Measurements from ENCODE around the gene RAB22A. TPM values are rescaled to one million over a fixed set of nuclear protein-coding genes. Genes with fewer than 3 reads are reported as not detected.

RAB22A gene
- total RNA-seq, 2 donors from 2014 or later = 8.4 to 11.6 TPM

DNA sequence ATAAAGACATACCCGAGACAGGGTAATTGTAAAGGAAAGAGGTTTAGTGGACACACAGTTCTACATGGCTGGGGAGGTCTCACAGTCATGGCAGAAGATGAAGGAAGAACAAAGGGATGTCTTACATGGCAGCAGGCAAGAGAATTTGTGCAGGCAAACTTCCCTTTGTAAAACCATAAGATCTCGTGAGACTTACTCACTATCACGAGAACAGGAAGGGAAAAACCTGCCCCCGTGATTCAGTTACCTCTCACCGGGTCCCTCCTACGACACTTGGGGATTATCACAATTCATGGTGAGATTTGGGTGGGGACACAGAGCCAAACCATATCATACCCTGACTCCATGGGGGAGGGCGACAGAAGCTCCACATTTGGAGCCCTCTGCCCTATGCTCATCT, 72.1 kb downstream of the RAB22A start:
- Histone ChIP-seq H3K27ac (ENCODE audit: low read depth, low read length) (no peak overlapping the region), H3K4me1 (ENCODE audit: control insufficient read depth, insufficient read depth, low read length) (no peaks in the 10 kb centered on the region), H3K9ac (ENCODE audit: extremely low read depth, low read length, poor library complexity, severe bottlenecking) (no peak overlapping the region), H3K9me3 (ENCODE audit: control insufficient read depth, low read length) (peaks cover 26% of the 10 kb centered on the region), H3K27me3 (ENCODE audit: control insufficient read depth, insufficient read depth, low read length, poor library complexity, severe bottlenecking) (no peaks in the 10 kb centered on the region), H3K4me3 (ENCODE audit: low read length) (no peak overlapping the region), H3K36me3 (ENCODE audit: control insufficient read depth, insufficient read depth, low read length) (no peaks in the 10 kb centered on the region)
- Mint-ChIP-seq H3K36me3 (ENCODE audit: low read depth) (peaks cover 5% of the 10 kb centered on the region), H3K4me1 (peaks cover 4% of the 10 kb centered on the region), H3K27me3 (ENCODE audit: insufficient read depth) (peaks cover 1% of the 10 kb centered on the region), H3K27ac (no peak overlapping the region), H3K9me3 (peaks cover 25% of the 10 kb centered on the region), H3K4me3 (no peak overlapping the region)
- WGBS, 2 experiments (ENCODE audit: insufficient coverage in 1 of 2, insufficient read length in 1 of 2) = 93 to 96% methylated on average over 2 to 7 of the region's 7 CpGs
- DNase-seq = no peak
- TF ChIP-seq, protein P1, sequence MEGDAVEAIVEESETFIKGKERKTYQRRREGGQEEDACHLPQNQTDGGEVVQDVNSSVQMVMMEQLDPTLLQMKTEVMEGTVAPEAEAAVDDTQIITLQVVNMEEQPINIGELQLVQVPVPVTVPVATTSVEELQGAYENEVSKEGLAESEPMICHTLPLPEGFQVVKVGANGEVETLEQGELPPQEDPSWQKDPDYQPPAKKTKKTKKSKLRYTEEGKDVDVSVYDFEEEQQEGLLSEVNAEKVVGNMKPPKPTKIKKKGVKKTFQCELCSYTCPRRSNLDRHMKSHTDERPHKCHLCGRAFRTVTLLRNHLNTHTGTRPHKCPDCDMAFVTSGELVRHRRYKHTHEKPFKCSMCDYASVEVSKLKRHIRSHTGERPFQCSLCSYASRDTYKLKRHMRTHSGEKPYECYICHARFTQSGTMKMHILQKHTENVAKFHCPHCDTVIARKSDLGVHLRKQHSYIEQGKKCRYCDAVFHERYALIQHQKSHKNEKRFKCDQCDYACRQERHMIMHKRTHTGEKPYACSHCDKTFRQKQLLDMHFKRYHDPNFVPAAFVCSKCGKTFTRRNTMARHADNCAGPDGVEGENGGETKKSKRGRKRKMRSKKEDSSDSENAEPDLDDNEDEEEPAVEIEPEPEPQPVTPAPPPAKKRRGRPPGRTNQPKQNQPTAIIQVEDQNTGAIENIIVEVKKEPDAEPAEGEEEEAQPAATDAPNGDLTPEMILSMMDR (conservative IDR thresholded peaks at IDR 0.05) = no peak

DNA sequence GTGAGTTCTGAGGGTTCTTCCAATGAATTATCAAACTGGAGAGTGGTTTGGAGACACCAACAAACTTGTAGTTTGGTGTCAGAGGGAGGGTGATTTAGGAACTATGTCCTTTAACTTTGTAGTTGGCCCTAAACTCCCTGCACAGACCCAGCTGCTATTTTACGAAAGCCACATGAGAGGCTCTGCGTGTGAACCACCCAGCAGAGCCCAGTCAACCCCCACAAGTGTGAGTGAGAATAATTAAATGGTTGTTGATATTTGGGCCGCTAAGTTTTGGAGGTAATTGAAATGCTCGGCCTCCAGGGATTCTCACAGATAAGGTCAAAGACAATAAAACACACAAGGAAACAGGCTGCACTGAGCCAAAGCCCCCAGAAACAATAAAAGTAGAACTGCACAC, 72.6 kb downstream of the RAB22A start:
- Histone ChIP-seq H3K4me3 (ENCODE audit: low read length) (no peak overlapping the region), H3K27me3 (ENCODE audit: control insufficient read depth, insufficient read depth, low read length, poor library complexity, severe bottlenecking) (no peaks in the 10 kb centered on the region), H3K36me3 (ENCODE audit: control insufficient read depth, insufficient read depth, low read length) (no peaks in the 10 kb centered on the region), H3K27ac (ENCODE audit: low read depth, low read length) (no peak overlapping the region), H3K9ac (ENCODE audit: extremely low read depth, low read length, poor library complexity, severe bottlenecking) (no peak overlapping the region), H3K9me3 (ENCODE audit: control insufficient read depth, low read length) (peaks cover 26% of the 10 kb centered on the region), H3K4me1 (ENCODE audit: control insufficient read depth, insufficient read depth, low read length) (no peaks in the 10 kb centered on the region)
- Mint-ChIP-seq H3K36me3 (ENCODE audit: low read depth) (peaks cover 5% of the 10 kb centered on the region), H3K27me3 (ENCODE audit: insufficient read depth) (peaks cover under 1% of the 10 kb centered on the region), H3K27ac (no peak overlapping the region), H3K4me1 (peaks cover 4% of the 10 kb centered on the region), H3K9me3 (peaks cover 27% of the 10 kb centered on the region), H3K4me3 (no peak overlapping the region)
- TF ChIP-seq, protein P1 (conservative IDR thresholded peaks at IDR 0.05) = no peak
- 82 to 100% methylated on average over 2 to 4 of the region's 4 CpGs for WGBS, 2 experiments (ENCODE audit: insufficient coverage in 1 of 2, insufficient read length in 1 of 2)
- DNase-seq = no peak

DNA sequence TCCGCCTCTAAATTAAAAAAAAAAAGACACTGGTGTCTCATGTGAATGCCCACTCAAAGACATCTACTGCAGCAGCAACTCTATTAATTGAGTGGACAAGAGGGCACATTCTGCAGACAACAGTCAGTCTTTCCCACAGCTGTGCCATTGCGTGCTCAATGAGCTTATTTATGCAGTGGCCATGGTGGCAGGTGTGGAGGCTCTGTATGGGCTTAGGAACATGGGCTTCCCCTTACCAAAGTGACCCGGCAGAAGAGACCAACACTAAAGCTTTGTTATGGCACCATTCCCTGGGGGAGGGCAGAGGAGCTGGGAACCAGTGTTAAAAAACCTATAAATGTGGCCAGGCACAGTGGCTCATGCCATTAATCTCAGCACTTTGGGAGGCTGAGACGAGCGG, 75.3 kb downstream of the RAB22A start:
- H3K9me3 Mint-ChIP-seq = peaks cover 25% of the 10 kb centered on the region
- no peaks in the 10 kb centered on the region for H3K27me3 ChIP-seq (ENCODE audit: control insufficient read depth, insufficient read depth, low read length, poor library complexity, severe bottlenecking)

More for the DNA sequence above, 75.3 kb downstream of the RAB22A start:
- Mint-ChIP-seq H3K4me3 (no peak overlapping the region), H3K27ac (no peak overlapping the region), H3K4me1 (peaks cover 2% of the 10 kb centered on the region), H3K36me3 (ENCODE audit: low read depth) (peaks cover 6% of the 10 kb centered on the region), H3K27me3 (ENCODE audit: insufficient read depth) (no peaks in the 10 kb centered on the region)
- H3K4me1 ChIP-seq (ENCODE audit: control insufficient read depth, insufficient read depth, low read length) = no peaks in the 10 kb centered on the region
- no peak for DNase-seq
- WGBS, 2 experiments (ENCODE audit: insufficient coverage in 1 of 2, insufficient read length in 1 of 2) = 79 to 87% methylated on average over 5 of the region's 5 CpGs
- no peaks in the 10 kb centered on the region for H3K36me3 ChIP-seq (ENCODE audit: control insufficient read depth, insufficient read depth, low read length)
- peaks cover 26% of the 10 kb centered on the region for H3K9me3 ChIP-seq (ENCODE audit: control insufficient read depth, low read length)
- H3K27ac ChIP-seq (ENCODE audit: low read depth, low read length) = no peak overlapping the region
- TF ChIP-seq, protein P1 (conservative IDR thresholded peaks at IDR 0.05) = no peak
- H3K4me3 ChIP-seq (ENCODE audit: low read length) = no peak overlapping the region
- H3K9ac ChIP-seq (ENCODE audit: extremely low read depth, low read length, poor library complexity, severe bottlenecking) = no peak overlapping the region

Data from endodermal cell (in vitro differentiated cells).